HepG2 (cell line): ENCODE data around the gene TGDS. TPM values are rescaled to one million over a fixed set of nuclear protein-coding genes. Genes with fewer than 3 reads are reported as not detected.

Source experiments
- AHDC1 ChIP-seq: sonication (generic); formaldehyde crosslinking; IDR thresholded peaks from 2 replicates; pipeline ENCODE4 v1.5.1; 2020; ENCODE audit warnings: mild to moderate bottlenecking, missing genetic modification reagents, borderline replicate concordance
- ELF3 ChIP-seq: IDR thresholded peaks from 2 replicates; pipeline ENCODE4 v1.6.1; 2016; ENCODE audit warnings: missing genetic modification reagents, missing compliant biosample characterization
- FOXK1 ChIP-seq: sonication (generic); formaldehyde crosslinking; IDR thresholded peaks from 2 replicates; pipeline ENCODE4 v1.4.0; 2020; ENCODE audit warnings: low read depth, missing genetic modification reagents, borderline replicate concordance
- HCFC1 ChIP-seq: fragments of 150-350 bp; IDR thresholded peaks from 2 replicates; pipeline ENCODE4 v1.6.1; 2014; ENCODE audit warnings: low read depth, low read length
- HIC2 ChIP-seq: sonication (generic); formaldehyde crosslinking; IDR thresholded peaks from 2 replicates; pipeline ENCODE4 v1.9.0; 2022; ENCODE audit warnings: low read depth, missing genetic modification reagents
- KDM5A ChIP-seq: fragments of 200-600 bp; sonication (generic); IDR thresholded peaks from 2 replicates; pipeline ENCODE4 v1.7.0; 2018; ENCODE audit warnings: antibody characterized with exemption, mild to moderate bottlenecking, low read length, borderline replicate concordance
- KDM6A ChIP-seq: IDR thresholded peaks from 2 replicates; pipeline ENCODE4 v1.6.1; 2016; ENCODE audit warnings: low read depth
- MXD4 ChIP-seq: IDR thresholded peaks from 2 replicates; pipeline ENCODE4 v1.6.1; 2016; ENCODE audit warnings: mild to moderate bottlenecking, missing biosample characterization, missing genetic modification reagents
- SMAD3 ChIP-seq: sonication (generic); formaldehyde crosslinking; IDR thresholded peaks from 2 replicates; pipeline ENCODE4 v1.4.0; 2020; ENCODE audit warnings: missing genetic modification reagents
- ZBTB38 ChIP-seq: sonication (generic); formaldehyde crosslinking; IDR thresholded peaks from 2 replicates; pipeline ENCODE4 v1.5.1; 2020; ENCODE audit warnings: mild to moderate bottlenecking, missing genetic modification reagents
- ZNF329 ChIP-seq: sonication (generic); formaldehyde crosslinking; IDR thresholded peaks from 2 replicates; pipeline ENCODE4 v1.9.0; 2021; ENCODE audit warnings: low read depth, mild to moderate bottlenecking, missing genetic modification reagents
- ZNF543 ChIP-seq: sonication (generic); formaldehyde crosslinking; IDR thresholded peaks from 2 replicates; pipeline ENCODE4 v1.4.0; 2020; ENCODE audit warnings: mild to moderate bottlenecking, missing genetic modification reagents
- ZNF800 ChIP-seq: sonication (generic); formaldehyde crosslinking; IDR thresholded peaks from 2 replicates; pipeline ENCODE4 v1.4.0; 2020; ENCODE audit warnings: missing genetic modification reagents
- polyA plus RNA-seq, 8 experiments: library from polyadenylated mRNA; depleted of rRNA in 3 of 8; stranded (reverse) in 7 of 8; unstranded in 1 of 8; fragments of >200 nt; fragmentation: Illumina TruSeq in 4 of 8; extraction: Trizol in 4 of 8; gene quantifications; 2 replicates each; pipeline versions ENCODE4 v1.2.1 to v1.2.3, GENCODE V29; 2011 to 2016; ENCODE audit warnings: low read depth in 4 of 8, missing spikeins in 1 of 8, mixed read lengths in 1 of 8; ENCODE audit not compliant: insufficient read depth in 1 of 8
- total RNA-seq, 5 experiments: library from RNA; depleted of rRNA; stranded (reverse); fragments of >200 nt; fragmentation: Illumina TruSeq; extraction: Trizol; gene quantifications; 2 replicates each; pipeline ENCODE4 v1.2.3, GENCODE V29; 2016; ENCODE audit warnings: low read depth in 1 of 5
- TF ChIP-seq, protein P1 (sequence below): sonication (generic); formaldehyde crosslinking; conservative IDR thresholded peaks from 2 replicates; pipeline ENCODE4 v1.4.0; 2020; ENCODE audit warnings: mild to moderate bottlenecking, missing genetic modification reagents, moderate library complexity

The TGDS gene
- total and polyA plus RNA-seq, 2 of the 13 experiments (the other 11 are each of a cell fraction or from before 2014, with no cell fraction given) = 15.5 to 17.9 TPM

- no peak for TF ChIP-seq AHDC1 (CRISPR knock-in tag)
- no peak for TF ChIP-seq HCFC1
- no peak; the same call in 1 of the 2 replicates for TF ChIP-seq ZNF800 (CRISPR knock-in tag)
- TF ChIP-seq FOXK1 = peak; percentile 80
- peak; percentile 61; the same call in 1 of the 2 replicates for TF ChIP-seq ZNF543 (CRISPR knock-in tag)
- TF ChIP-seq ZBTB38 (CRISPR knock-in tag) = 0 out of 2 replicates have a peak, but pooled peaks have one; percentile 47
- TF ChIP-seq HIC2 (CRISPR knock-in tag) = no peak
- peak; percentile 83; the same call in 1 of the 2 replicates for TF ChIP-seq KDM5A
- TF ChIP-seq ZNF329 = peak; percentile 29; the same call in 1 of the 2 replicates
- TF ChIP-seq, protein P1, sequence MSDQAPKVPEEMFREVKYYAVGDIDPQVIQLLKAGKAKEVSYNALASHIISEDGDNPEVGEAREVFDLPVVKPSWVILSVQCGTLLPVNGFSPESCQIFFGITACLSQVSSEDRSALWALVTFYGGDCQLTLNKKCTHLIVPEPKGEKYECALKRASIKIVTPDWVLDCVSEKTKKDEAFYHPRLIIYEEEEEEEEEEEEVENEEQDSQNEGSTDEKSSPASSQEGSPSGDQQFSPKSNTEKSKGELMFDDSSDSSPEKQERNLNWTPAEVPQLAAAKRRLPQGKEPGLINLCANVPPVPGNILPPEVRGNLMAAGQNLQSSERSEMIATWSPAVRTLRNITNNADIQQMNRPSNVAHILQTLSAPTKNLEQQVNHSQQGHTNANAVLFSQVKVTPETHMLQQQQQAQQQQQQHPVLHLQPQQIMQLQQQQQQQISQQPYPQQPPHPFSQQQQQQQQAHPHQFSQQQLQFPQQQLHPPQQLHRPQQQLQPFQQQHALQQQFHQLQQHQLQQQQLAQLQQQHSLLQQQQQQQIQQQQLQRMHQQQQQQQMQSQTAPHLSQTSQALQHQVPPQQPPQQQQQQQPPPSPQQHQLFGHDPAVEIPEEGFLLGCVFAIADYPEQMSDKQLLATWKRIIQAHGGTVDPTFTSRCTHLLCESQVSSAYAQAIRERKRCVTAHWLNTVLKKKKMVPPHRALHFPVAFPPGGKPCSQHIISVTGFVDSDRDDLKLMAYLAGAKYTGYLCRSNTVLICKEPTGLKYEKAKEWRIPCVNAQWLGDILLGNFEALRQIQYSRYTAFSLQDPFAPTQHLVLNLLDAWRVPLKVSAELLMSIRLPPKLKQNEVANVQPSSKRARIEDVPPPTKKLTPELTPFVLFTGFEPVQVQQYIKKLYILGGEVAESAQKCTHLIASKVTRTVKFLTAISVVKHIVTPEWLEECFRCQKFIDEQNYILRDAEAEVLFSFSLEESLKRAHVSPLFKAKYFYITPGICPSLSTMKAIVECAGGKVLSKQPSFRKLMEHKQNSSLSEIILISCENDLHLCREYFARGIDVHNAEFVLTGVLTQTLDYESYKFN (CRISPR knock-in tag) = peak; percentile 47; the same call in 1 of the 2 replicates
- peak; percentile 60; the same call in 1 of the 2 replicates for TF ChIP-seq SMAD3 (CRISPR knock-in tag)
- no peak for TF ChIP-seq KDM6A (CRISPR knock-in tag)
- TF ChIP-seq ELF3 (CRISPR knock-in tag) = peak; percentile 70
- TF ChIP-seq MXD4 (CRISPR knock-in tag) = peak; percentile 26; the same call in 1 of the 2 replicates
These were observed at the start of gene TGDS (continued) for GRCh38 chr13:94595950-94596574.
